Transverse colon (tissue), 4 donors: ENCODE measurements around the gene PTPRE.

Source experiments
- CTCF ChIP-seq, 5 experiments: fragments of 200-600 bp in 3 of 5; fragments of 450-650 bp in 2 of 5; sonication (generic) in 3 of 5; IDR thresholded peaks; 1 replicate in 2 of 5; 2 replicates in 3 of 5; pipeline ENCODE4 v1.5.1; 2016 to 2017; ENCODE audit warnings: antibody characterized with exemption in 5 of 5, inconsistent platforms in 3 of 5, mild to moderate bottlenecking in 2 of 5, moderate library complexity in 1 of 5
- EP300 ChIP-seq: sonication (generic); formaldehyde crosslinking; IDR thresholded peaks from one replicate; pipeline ENCODE4 v1.6.1; 2017; ENCODE audit warnings: antibody characterized with exemption, low read depth
- POLR2AphosphoS5 ChIP-seq, 3 donors: sonication (generic); formaldehyde crosslinking; IDR thresholded peaks; one replicate each; pipeline ENCODE4 v1.6.1; 2016; ENCODE audit warnings: antibody characterized with exemption in 3 of 3

GRCh38 chr10:127887541-127888415 is 19.1 kb upstream of the PTPRE start:
- TF ChIP-seq CTCF (IDR thresholded peaks at IDR 0.05), result no peak
- no peak for TF ChIP-seq POLR2AphosphoS5 (IDR thresholded peaks at IDR 0.05)
- TF ChIP-seq EP300, result no peak
